Sigmoid colon (tissue), 4 donors: ENCODE data around the gene CSNK1A1.

Experiments
- EP300 ChIP-seq, 4 donors: sonication (generic); formaldehyde crosslinking; IDR thresholded peaks; one replicate each; pipeline ENCODE4 v1.6.1; 2017; ENCODE audit warnings: antibody characterized with exemption in 4 of 4
- POLR2A ChIP-seq, 2 donors: fragments of 450-650 bp; IDR thresholded peaks; one replicate each; pipeline ENCODE4 v1.6.1; 2016; ENCODE audit warnings: antibody characterized with exemption in 2 of 2, mild to moderate bottlenecking in 2 of 2, moderate library complexity in 2 of 2
- POLR2AphosphoS5 ChIP-seq, 4 donors: sonication (generic); formaldehyde crosslinking; IDR thresholded peaks; one replicate each; pipeline ENCODE4 v1.6.1; 2017; ENCODE audit warnings: antibody characterized with exemption in 4 of 4
- TF ChIP-seq, protein P1 (sequence below), 4 experiments: fragments of 450-650 bp in 3 of 4; fragments of 200-600 bp in 1 of 4; IDR thresholded peaks; one replicate each; pipeline ENCODE4 v1.5.1; 2016 to 2019; ENCODE audit warnings: antibody characterized with exemption in 4 of 4, mild to moderate bottlenecking in 3 of 4, moderate library complexity in 2 of 4

DNA sequence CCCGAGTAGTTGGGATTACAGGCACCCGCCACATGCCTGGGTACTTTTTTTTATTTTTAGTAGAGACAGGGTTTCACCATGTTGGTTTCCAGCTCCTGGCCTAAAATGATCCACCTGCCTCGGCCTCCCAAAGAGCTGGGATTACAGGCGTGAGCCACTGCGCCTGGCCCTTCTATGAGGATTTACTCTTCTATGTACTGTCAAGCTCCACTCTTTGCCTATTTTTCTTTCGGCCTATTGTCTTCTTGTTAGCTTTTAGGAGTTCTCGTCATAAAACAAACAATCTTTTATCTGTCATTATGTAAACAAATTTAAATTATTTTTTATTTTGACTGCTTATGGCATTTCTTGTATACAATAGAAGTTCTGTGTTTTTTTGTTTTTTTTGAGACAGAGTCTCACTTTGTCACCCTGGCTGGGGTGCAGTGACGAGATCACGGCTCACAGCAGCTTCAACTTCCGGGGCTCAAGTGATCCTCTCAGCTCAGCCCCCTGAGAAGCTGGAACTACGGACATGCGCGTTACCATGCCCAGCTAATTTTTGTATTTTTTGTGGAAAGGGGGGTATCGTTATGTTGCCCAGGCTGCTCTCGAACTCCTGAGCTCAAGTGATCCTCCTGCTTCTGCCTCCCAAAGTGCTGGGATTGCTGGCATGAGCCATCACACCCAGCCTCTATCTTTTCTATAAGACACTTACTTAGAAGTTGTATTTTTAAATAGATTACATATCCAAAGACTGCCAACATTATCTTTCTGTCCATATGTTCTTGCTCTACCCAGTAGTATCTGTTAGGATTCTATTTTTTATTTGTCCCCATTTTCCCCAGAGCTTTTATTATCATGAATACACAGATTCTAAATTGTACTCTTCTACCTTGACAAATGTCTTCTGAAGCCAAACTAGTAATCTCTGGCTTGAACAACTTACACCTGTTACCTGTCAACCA, 29.2 kb downstream of the CSNK1A1 start:
- TF ChIP-seq, protein P1, sequence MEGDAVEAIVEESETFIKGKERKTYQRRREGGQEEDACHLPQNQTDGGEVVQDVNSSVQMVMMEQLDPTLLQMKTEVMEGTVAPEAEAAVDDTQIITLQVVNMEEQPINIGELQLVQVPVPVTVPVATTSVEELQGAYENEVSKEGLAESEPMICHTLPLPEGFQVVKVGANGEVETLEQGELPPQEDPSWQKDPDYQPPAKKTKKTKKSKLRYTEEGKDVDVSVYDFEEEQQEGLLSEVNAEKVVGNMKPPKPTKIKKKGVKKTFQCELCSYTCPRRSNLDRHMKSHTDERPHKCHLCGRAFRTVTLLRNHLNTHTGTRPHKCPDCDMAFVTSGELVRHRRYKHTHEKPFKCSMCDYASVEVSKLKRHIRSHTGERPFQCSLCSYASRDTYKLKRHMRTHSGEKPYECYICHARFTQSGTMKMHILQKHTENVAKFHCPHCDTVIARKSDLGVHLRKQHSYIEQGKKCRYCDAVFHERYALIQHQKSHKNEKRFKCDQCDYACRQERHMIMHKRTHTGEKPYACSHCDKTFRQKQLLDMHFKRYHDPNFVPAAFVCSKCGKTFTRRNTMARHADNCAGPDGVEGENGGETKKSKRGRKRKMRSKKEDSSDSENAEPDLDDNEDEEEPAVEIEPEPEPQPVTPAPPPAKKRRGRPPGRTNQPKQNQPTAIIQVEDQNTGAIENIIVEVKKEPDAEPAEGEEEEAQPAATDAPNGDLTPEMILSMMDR (IDR thresholded peaks at IDR 0.05), result no peak
- TF ChIP-seq POLR2AphosphoS5 (IDR thresholded peaks at IDR 0.05) (no peak), POLR2A (IDR thresholded peaks at IDR 0.05) (no peak), EP300 (IDR thresholded peaks at IDR 0.05) (no peak)
